HL-60 (cell line): ENCODE measurements around the gene UPK1A.

ENCODE experiments used
- CTCF ChIP-seq: IDR thresholded peaks from one replicate; pipeline ENCODE4 v1.5.1; 2011; ENCODE audit warnings: low read length, control low read depth, inconsistent platforms; ENCODE audit not compliant: insufficient read depth
- GABPA ChIP-seq: IDR thresholded peaks from 2 replicates; pipeline ENCODE4 v1.6.1; 2012; ENCODE audit warnings: low read depth
- POLR2AphosphoS5 ChIP-seq: IDR thresholded peaks from 2 replicates; pipeline ENCODE4 v1.6.1; 2012; ENCODE audit warnings: low read depth

GRCh38 chr19:35692010-35692409, 25.7 kb downstream of the UPK1A start:
- TF ChIP-seq CTCF = no peak
- no peak for TF ChIP-seq GABPA
- TF ChIP-seq POLR2AphosphoS5 = no peak
